ENCODE measurements around the gene MS4A18. TPM values are rescaled to one million over a fixed set of nuclear protein-coding genes. Genes with fewer than 3 reads are reported as not detected.

MS4A18 gene
- total RNA-seq, 1 experiment from 2014 or later, result not detected

GRCh38 chr11:60785136-60785535 lies 60.6 kb downstream of the MS4A18 start, which contains the start of gene MS4A10:
MS4A10 (plus strand) TSS chr11:60785333; CDS start chr11:60790336, 5,003 bp downstream.
- Histone ChIP-seq H3K9me3 (ENCODE audit: control insufficient read depth in 1 of 2, insufficient read depth in 1 of 2, low read depth in 1 of 2, low read length in 2 of 2) (no peaks in the 10 kb centered on the region), H4K20me1 (ENCODE audit: insufficient read depth) (no peaks in the 10 kb centered on the region), H3K79me2 (ENCODE audit: insufficient read depth, low read length) (no peaks in the 10 kb centered on the region), H3K9me2 (ENCODE audit: insufficient read depth) (no peaks in the 10 kb centered on the region), H3K4me3 (replicated peaks in 1 of 2; ENCODE audit: low read depth in 1 of 2, low read length in 2 of 2) (no peak within 1 kb of the TSS), H3K9ac (ENCODE audit: low read length) (no peak within 1 kb of the TSS), H3K4me1 (ENCODE audit: control insufficient read depth in 1 of 2, insufficient read depth in 2 of 2, low read length in 2 of 2) (no peaks in the 10 kb centered on the region), H3K27me3 (ENCODE audit: insufficient read depth, low read length) (no peaks in the 10 kb centered on the region), H3K4me2 (ENCODE audit: low read length) (no peak within 1 kb of the TSS), H3K27ac (ENCODE audit: low read depth, low read length) (no peak within 1 kb of the TSS), H3K36me3 (ENCODE audit: control insufficient read depth in 1 of 2, insufficient read depth in 2 of 2, low read length in 2 of 2) (no peaks in the 10 kb centered on the region), H2AFZ (ENCODE audit: low read depth, low read length, poor library complexity, severe bottlenecking) (no peak within 1 kb of the TSS)
- intact Hi-C loops (cut with micrococcal nuclease), result no loop called here
- no TSS peak for BruUV-seq (replicated peaks)
- no peak for TF ChIP-seq SIN3A (IDR thresholded peaks at IDR 0.05; ENCODE audit: low read depth)
- no peak for TF ChIP-seq JUND (IDR thresholded peaks at IDR 0.05)
- no peak for TF ChIP-seq YY1 (IDR thresholded peaks at IDR 0.05; ENCODE audit: extremely low read depth, insufficient replicate concordance, low read depth, low read length)
- no peak for TF ChIP-seq ZFX (IDR thresholded peaks at IDR 0.05)
- TF ChIP-seq EZH2 (IDR thresholded peaks at IDR 0.05), result no peak
- TF ChIP-seq RAD21 (IDR thresholded peaks at IDR 0.05; ENCODE audit: low read depth), result no peak
- TF ChIP-seq POLR2A (IDR thresholded peaks at IDR 0.05; ENCODE audit: borderline replicate concordance, extremely low read depth, insufficient read depth, insufficient read length), result no peak
- TF ChIP-seq ATF3 (IDR thresholded peaks at IDR 0.05), result no peak
- TF ChIP-seq CEBPB (IDR thresholded peaks at IDR 0.05; ENCODE audit: low read depth), result no peak
- no peak for TF ChIP-seq POLR2AphosphoS5 (IDR thresholded peaks at IDR 0.05; ENCODE audit: low read depth, low read length)
- ChIA-PET CTCF (interaction anchor here (1.0 to 1.2 kb wide), 2 partner anchors 10 to 11 kb away, joined by 3 read pairs; no protein-coding TSS in a partner anchor), POLR2A (no interaction called here), RAD21 (ENCODE audit: low non-redundant PET in 1 of 2, low total read pairs in 2 of 2, uncharacterized antibody in 2 of 2, unreplicated experiment in 2 of 2) (no interaction called here)
- DNase-seq (ENCODE audit: low read depth, low spot score) (no peak), ATAC-seq (no peak)

GRCh38 chr11:60785806-60786361 lies 61.4 kb downstream of the MS4A18 start:
- CTCF ChIA-PET, result interaction anchor here (1.2 kb wide), 1 partner anchor 11 kb away, joined by 3 read pairs; no protein-coding TSS in a partner anchor
- no TSS peak for BruUV-seq (replicated peaks)
- Histone ChIP-seq H3K4me1 (ENCODE audit: control insufficient read depth in 1 of 2, insufficient read depth in 2 of 2, low read length in 2 of 2) (no peaks in the 10 kb centered on the region), H3K36me3 (ENCODE audit: control insufficient read depth in 1 of 2, insufficient read depth in 2 of 2, low read length in 2 of 2) (no peaks in the 10 kb centered on the region), H3K9me3 (ENCODE audit: control insufficient read depth in 1 of 2, insufficient read depth in 1 of 2, low read depth in 1 of 2, low read length in 2 of 2) (no peaks in the 10 kb centered on the region), H2AFZ (ENCODE audit: low read depth, low read length, poor library complexity, severe bottlenecking) (no peak overlapping the region), H4K20me1 (ENCODE audit: insufficient read depth) (no peaks in the 10 kb centered on the region), H3K27ac (ENCODE audit: low read depth, low read length) (no peak overlapping the region), H3K27me3 (ENCODE audit: insufficient read depth, low read length) (no peaks in the 10 kb centered on the region), H3K79me2 (ENCODE audit: insufficient read depth, low read length) (no peaks in the 10 kb centered on the region), H3K9me2 (ENCODE audit: insufficient read depth) (no peaks in the 10 kb centered on the region), H3K4me2 (ENCODE audit: low read length) (no peak overlapping the region), H3K4me3 (replicated peaks in 1 of 2; ENCODE audit: low read depth in 1 of 2, low read length in 2 of 2) (no peak overlapping the region), H3K9ac (ENCODE audit: low read length) (no peak overlapping the region)
- RAD21 ChIA-PET (ENCODE audit: low non-redundant PET in 1 of 2, low total read pairs in 2 of 2, uncharacterized antibody in 2 of 2, unreplicated experiment in 2 of 2), result no interaction called here
- intact Hi-C loops (cut with micrococcal nuclease), result no loop called here
- DNase-seq (ENCODE audit: low read depth, low spot score) (no peak), ATAC-seq (0 out of 2 replicates have a peak, but pooled peaks have one; percentile 20)
- POLR2A ChIA-PET, result interaction anchor here (0.7 kb wide), 1 partner anchor 472 kb away, joined by 3 read pairs; no protein-coding TSS in a partner anchor
- TF ChIP-seq ZBTB33 (IDR thresholded peaks at IDR 0.05; ENCODE audit: extremely low read depth, insufficient replicate concordance, low read length) (no peak), POLR2A (IDR thresholded peaks at IDR 0.05; ENCODE audit: borderline replicate concordance, extremely low read depth, insufficient read depth, insufficient read length) (no peak), JUND (IDR thresholded peaks at IDR 0.05) (no peak), CTCF (IDR thresholded peaks at IDR 0.05 in 2 of 3, conservative IDR thresholded peaks at IDR 0.05 in 1 of 3; ENCODE audit: borderline replicate concordance in 1 of 3, insufficient read depth in 1 of 3, low read depth in 2 of 3, low read length in 2 of 3) (no peak), EZH2 (IDR thresholded peaks at IDR 0.05) (no peak), CEBPB (IDR thresholded peaks at IDR 0.05; ENCODE audit: low read depth) (no peak), SRF (IDR thresholded peaks at IDR 0.05; ENCODE audit: low read depth) (no peak), TCF7L2 (IDR thresholded peaks at IDR 0.05; ENCODE audit: borderline replicate concordance, extremely low read depth, insufficient read depth, insufficient read length) (no peak), YY1 (IDR thresholded peaks at IDR 0.05; ENCODE audit: extremely low read depth, insufficient replicate concordance, low read depth, low read length) (no peak), ELF1 (IDR thresholded peaks at IDR 0.05; ENCODE audit: borderline replicate concordance, low read depth) (no peak), SP1 (IDR thresholded peaks at IDR 0.05; ENCODE audit: low read depth) (no peak), SIN3A (IDR thresholded peaks at IDR 0.05; ENCODE audit: low read depth) (no peak)

All from HCT116 (cell line).